Measurements from ENCODE around the gene ARHGAP44.

ARHGAP44 gene

DNA sequence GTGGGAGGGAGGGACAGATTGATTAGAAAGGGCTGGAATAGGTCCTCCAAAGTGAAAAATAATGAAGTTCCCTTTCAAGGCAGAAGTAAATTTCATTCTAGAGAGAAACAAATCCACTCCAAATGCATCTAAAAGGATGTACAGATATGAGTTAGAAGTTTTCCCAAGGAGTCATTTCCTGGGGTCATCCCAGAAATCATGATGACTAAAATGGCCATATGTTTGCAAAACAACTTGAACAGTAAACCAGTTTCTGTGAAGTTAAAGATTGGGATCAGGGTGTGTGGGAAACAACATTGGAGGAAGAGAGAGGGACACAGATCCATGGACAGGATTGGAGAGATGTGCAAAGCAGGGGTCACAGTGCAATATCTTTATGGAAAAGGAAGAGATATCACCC is 32.5 kb upstream of the ARHGAP44 start:
- TF ChIP-seq CTCF (IDR thresholded peaks at IDR 0.05; ENCODE audit: borderline replicate concordance, insufficient read depth, low read depth, low read length) = no peak
- H3K4me3 ChIP-seq (ENCODE audit: low read depth, low read length) = no peak overlapping the region

DNA sequence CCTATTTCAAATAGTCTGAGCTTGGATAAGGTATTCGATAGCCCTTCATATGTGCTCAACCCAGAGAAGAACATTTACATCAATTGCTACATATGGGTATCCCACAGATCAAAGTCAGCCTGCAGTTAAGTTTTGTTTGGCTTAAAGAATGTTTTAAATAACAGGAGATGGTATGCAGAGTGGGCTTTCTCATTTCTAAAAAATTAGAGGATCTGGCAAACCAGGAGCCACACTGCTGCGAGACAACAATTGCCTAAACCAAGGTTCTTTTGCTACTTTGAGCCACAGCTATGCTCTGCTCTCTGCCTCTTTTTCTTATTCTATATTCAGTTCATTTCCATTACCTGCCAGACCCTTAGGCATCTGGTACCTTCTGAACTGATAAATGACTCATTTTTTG is 30.2 kb upstream of the ARHGAP44 start:
- TF ChIP-seq CTCF (IDR thresholded peaks at IDR 0.05; ENCODE audit: borderline replicate concordance, insufficient read depth, low read depth, low read length) = no peak
- no peak overlapping the region for H3K4me3 ChIP-seq (ENCODE audit: low read depth, low read length)

DNA sequence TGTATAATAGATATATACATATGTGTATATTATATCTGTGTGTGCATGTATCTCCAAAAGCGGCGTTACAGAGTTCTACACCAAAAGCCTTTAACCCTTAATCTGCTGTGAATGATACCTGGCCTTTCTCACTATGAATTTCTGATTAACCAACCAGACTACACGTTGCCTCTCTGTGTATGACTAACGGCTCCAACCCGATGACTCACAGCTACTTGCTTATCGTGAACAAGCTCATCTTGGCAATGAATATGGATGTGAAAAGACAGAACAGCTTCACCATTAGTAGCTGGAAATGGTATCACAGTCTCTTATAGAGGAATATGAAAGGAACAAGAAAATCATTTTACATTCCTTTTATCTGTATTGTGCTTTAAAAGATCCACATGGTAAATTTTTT is 23.8 kb upstream of the ARHGAP44 start:
- no peak overlapping the region for H3K4me3 ChIP-seq (ENCODE audit: low read depth, low read length)
- no peak for TF ChIP-seq CTCF (IDR thresholded peaks at IDR 0.05; ENCODE audit: borderline replicate concordance, insufficient read depth, low read depth, low read length)

GRCh38 chr17:12768255-12768654 is 21.0 kb upstream of the ARHGAP44 start:
- H3K4me3 ChIP-seq (ENCODE audit: low read depth, low read length) = no peak overlapping the region
- no peak for TF ChIP-seq CTCF (IDR thresholded peaks at IDR 0.05; ENCODE audit: borderline replicate concordance, insufficient read depth, low read depth, low read length)

- no peak for TF ChIP-seq CTCF (IDR thresholded peaks at IDR 0.05; ENCODE audit: borderline replicate concordance, insufficient read depth, low read depth, low read length)
Measured at GRCh38 chr17:12769981-12770380, 19.3 kb upstream of the ARHGAP44 start.

DNA sequence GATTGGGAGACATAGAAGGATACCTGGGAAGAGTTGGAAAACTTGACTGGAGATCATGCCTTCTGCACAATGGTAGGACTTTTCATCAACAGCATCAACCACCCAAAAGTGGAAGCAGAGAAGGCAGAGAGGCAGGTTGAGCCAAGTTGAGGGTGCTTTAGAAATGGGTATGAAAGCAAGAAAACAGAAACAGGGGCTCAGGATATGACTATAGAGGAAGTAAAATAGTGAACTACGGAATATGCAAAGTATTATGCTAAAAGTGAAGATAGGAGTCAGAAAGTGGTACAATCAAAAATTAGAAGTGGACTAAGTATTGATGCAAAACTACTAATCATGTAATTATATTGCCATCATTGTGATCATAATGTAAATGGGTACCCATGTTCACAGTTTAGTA is 16.1 kb upstream of the ARHGAP44 start:
- H3K4me3 ChIP-seq (ENCODE audit: low read depth, low read length) = no peak overlapping the region
- TF ChIP-seq CTCF (IDR thresholded peaks at IDR 0.05; ENCODE audit: borderline replicate concordance, insufficient read depth, low read depth, low read length) = no peak

More at GRCh38 chr17:12769981-12770380, 19.3 kb upstream of the ARHGAP44 start:
- H3K4me3 ChIP-seq (ENCODE audit: low read depth, low read length) = no peak overlapping the region

GRCh38 chr17:12789075-12789480 is 220 bp upstream of the ARHGAP44 start:
- peak overlapping the region; percentile 98 for H3K4me3 ChIP-seq (ENCODE audit: low read depth, low read length)
- no peak for TF ChIP-seq CTCF (IDR thresholded peaks at IDR 0.05; ENCODE audit: borderline replicate concordance, insufficient read depth, low read depth, low read length)
